Measurements from ENCODE around the gene WNT6. TPM values are rescaled to one million over a fixed set of nuclear protein-coding genes. Genes with fewer than 3 reads are reported as not detected.

WNT6 gene
- total and polyA plus RNA-seq, 10 of the 15 experiments (the other 5 are each of a cell fraction or from before 2014, with no cell fraction given), result 0.11 to 0.44 (median 0.22) TPM; not detected in 5

- TF ChIP-seq MLLT1 (IDR thresholded peaks at IDR 0.05), result peak; percentile 79
- TF ChIP-seq POLR2AphosphoS5 (IDR thresholded peaks at IDR 0.05; ENCODE audit: low read length), result 0 out of 2 replicates have a peak, but pooled peaks have one; percentile 37
- TF ChIP-seq LARP7 (IDR thresholded peaks at IDR 0.05), result 0 out of 2 replicates have a peak, but pooled peaks have one; percentile 44
- no peak for TF ChIP-seq TCF3 (IDR thresholded peaks at IDR 0.05; ENCODE audit: borderline replicate concordance, insufficient read depth, low read depth, low read length)
- TF ChIP-seq RAD51 (IDR thresholded peaks at IDR 0.05), result no peak
- TF ChIP-seq POLR2AphosphoS2 (IDR thresholded peaks at IDR 0.05; ENCODE audit: low read depth, low read length), result 0 out of 2 replicates have a peak, but pooled peaks have one; percentile 49
- peak; percentile 33; the same call in 1 of the 2 replicates for TF ChIP-seq BACH1 (IDR thresholded peaks at IDR 0.05; ENCODE audit: borderline replicate concordance)
- Histone ChIP-seq H3K4me1 (ENCODE audit: control insufficient read depth, insufficient read depth, low read length) (peaks cover 56% of the 10 kb centered on the region), H4K20me1 (ENCODE audit: control insufficient read depth, insufficient read depth) (no peaks in the 10 kb centered on the region), H3K79me2 (ENCODE audit: control insufficient read depth, insufficient read depth, low read length) (peaks cover 32% of the 10 kb centered on the region), H3K27ac (ENCODE audit: control insufficient read depth, insufficient read depth) (peak overlapping the region; percentile 95), H3K27me3 (replicated peaks in 1 of 2; ENCODE audit: control insufficient read depth in 2 of 2, insufficient read depth in 2 of 2, low read length in 1 of 2) (no peaks in the 10 kb centered on the region), H3K9me3 (replicated peaks; ENCODE audit: control insufficient read depth, insufficient read depth, low read length) (no peaks in the 10 kb centered on the region), H3K4me2 (ENCODE audit: control insufficient read depth, insufficient read depth) (peak overlapping the region; percentile 99), H3K4me3 (peak overlapping the region; percentile 71), H3K36me3 (ENCODE audit: control insufficient read depth in 2 of 2, insufficient read depth in 2 of 2, low read length in 1 of 2) (peaks cover 0 to 12% of the 10 kb centered on the region in 2 experiments; a peak in 3 of 4 replicates), H2AFZ (ENCODE audit: control insufficient read depth, low read depth, low read length) (no peak overlapping the region), H3K9ac (ENCODE audit: control insufficient read depth, insufficient read depth, low read length) (peak overlapping the region; percentile 94)
- SMC1A ChIA-PET (ENCODE audit: uncharacterized antibody, unreplicated experiment), result interaction anchor here (12.4 kb wide), 1 partner anchor 13 kb away, joined by 780 read pairs; the partner anchor contains the start of gene WNT10A
- WGBS (ENCODE audit: insufficient coverage, insufficient replicate concordance, low lambda C conversion rate, missing lambda C conversion rate), result 88% methylated on average over 11 of the region's 12 CpGs
- POLR2A ChIA-PET, result interaction anchor here (0.7 to 10.2 kb wide), 5 partner anchors 8 to 384 kb away, joined by 3 to 360 read pairs (median 5); partner anchors contain the start of genes BCS1L, DNAJB2, WNT10A and ZNF142
- CTCF ChIA-PET, result interaction anchor here (1.2 to 22.2 kb wide), 2 partner anchors 16 to 282 kb away, joined by 3 to 1364 read pairs; partner anchors contain the start of genes CNPPD1 and WNT10A
- intact Hi-C loops (cut with micrococcal nuclease; ENCODE audit: unreplicated experiment) (no loop called here), in situ Hi-C loops (cut with MboI) (no loop called here)
- RAD21 ChIA-PET (ENCODE audit: unreplicated experiment), result interaction anchor here (1.7 to 9.5 kb wide), 2 partner anchors 13 to 384 kb away, joined by 4 to 871 read pairs; partner anchors contain the start of gene WNT10A
- no peak for FAIRE-seq
- ATAC-seq, result no peak
- BruUV-seq (replicated peaks), result TSS peak; percentile 63
- no peak for DNase-seq (ENCODE audit: low read depth, low spot score)
Observed at GRCh38 chr2:218894151-218894879, 34.7 kb downstream of the WNT6 start.
